GM12878 (cell line): Measurements from ENCODE around the gene IL17A. TPM values are rescaled to one million over a fixed set of nuclear protein-coding genes. Genes with fewer than 3 reads are reported as not detected.

Experiments
- BCL11A ChIP-seq: IDR thresholded peaks from 2 replicates; pipeline ENCODE4 v1.6.1; 2011; ENCODE audit warnings: low read depth, low read length
- ESRRA ChIP-seq: IDR thresholded peaks from 2 replicates; pipeline ENCODE4 v1.6.1; 2012; ENCODE audit warnings: mild to moderate bottlenecking, low read length, improper control_type of control experiment
- HCFC1 ChIP-seq: fragments of 150-350 bp; IDR thresholded peaks from 2 replicates; pipeline ENCODE4 v1.6.1; 2014; ENCODE audit warnings: low read length
- JUNB ChIP-seq: IDR thresholded peaks from 2 replicates; pipeline ENCODE4 v1.6.1; 2016; ENCODE audit warnings: antibody characterized with exemption, mild to moderate bottlenecking
- MTA2 ChIP-seq: fragments of 450-650 bp; IDR thresholded peaks from 2 replicates; pipeline ENCODE4 v1.6.1; 2016; ENCODE audit warnings: low read depth, mild to moderate bottlenecking, moderate library complexity
- MYB ChIP-seq: fragments of 150-350 bp; IDR thresholded peaks from 2 replicates; pipeline ENCODE4 v1.6.1; 2014; ENCODE audit warnings: mild to moderate bottlenecking, low read depth, low read length, borderline replicate concordance
- NFIC ChIP-seq: IDR thresholded peaks from 2 replicates; pipeline ENCODE4 v1.6.1; 2012; ENCODE audit warnings: low read depth, mild to moderate bottlenecking, inconsistent platforms, low read length, moderate library complexity
- RBBP5 ChIP-seq: fragments of 200-600 bp; sonication (generic); conservative IDR thresholded peaks from 2 replicates; pipeline ENCODE4 v1.6.1; 2016
- SMARCA5 ChIP-seq: fragments of 450-650 bp; IDR thresholded peaks from 2 replicates; pipeline ENCODE4 v1.6.1; 2017; ENCODE audit warnings: mild to moderate bottlenecking
- SPI1 ChIP-seq: IDR thresholded peaks from 2 replicates; pipeline ENCODE4 v1.6.1; 2011; ENCODE audit warnings: low read depth, mild to moderate bottlenecking, low read length, moderate library complexity, borderline replicate concordance; ENCODE audit not compliant: insufficient read depth
- ZNF217 ChIP-seq: fragments of 450-650 bp; IDR thresholded peaks from 2 replicates; pipeline ENCODE4 v1.6.1; 2017; ENCODE audit warnings: antibody characterized with exemption, mild to moderate bottlenecking
- ZNF622 ChIP-seq: fragments of 450-650 bp; IDR thresholded peaks from 2 replicates; pipeline ENCODE4 v1.6.1; 2017; ENCODE audit warnings: mild to moderate bottlenecking, inconsistent platforms
- polyA plus RNA-seq, 11 experiments: library from polyadenylated mRNA; depleted of rRNA in 4 of 11; unstranded in 6 of 11; stranded (reverse) in 5 of 11; fragments of >200 nt; fragmentation: Nextera tagmentation in 4 of 11; fragmentation: Illumina TruSeq in 1 of 11; extraction: Ambion mirVana in 4 of 11; extraction: Trizol in 1 of 11; gene quantifications; 1 replicate in 1 of 11; 2 replicates in 10 of 11; pipeline versions ENCODE4 v1.2.1 to v1.2.3, GENCODE V29; 2011 to 2016; ENCODE audit warnings: inconsistent platforms in 2 of 11, missing spikeins in 2 of 11, low read depth in 1 of 11
- total RNA-seq, 4 experiments: library from RNA; depleted of rRNA in 3 of 4; stranded (reverse); fragments of >200 nt in 3 of 4; fragmentation: Illumina TruSeq in 1 of 4; extraction: Trizol in 1 of 4; gene quantifications; 2 replicates each; pipeline versions ENCODE4 v1.2.1 to v1.2.3, GENCODE V29; 2013 to 2021
- TF ChIP-seq, protein P1 (sequence below): fragments of 450-650 bp; IDR thresholded peaks from 2 replicates; pipeline ENCODE4 v1.6.1; 2017; ENCODE audit warnings: mild to moderate bottlenecking, moderate library complexity
- TF ChIP-seq, protein P2 (sequence below): fragments of 450-650 bp; IDR thresholded peaks from 2 replicates; pipeline ENCODE4 v1.6.1; 2018; ENCODE audit warnings: borderline replicate concordance, mild to moderate bottlenecking; ENCODE audit not compliant: partially characterized antibody
- TF ChIP-seq, protein P3 (sequence below): fragments of 450-650 bp; formaldehyde crosslinking; IDR thresholded peaks from 2 replicates; pipeline ENCODE4 v1.4.0; 2020; ENCODE audit warnings: mild to moderate bottlenecking, moderate library complexity
- TF ChIP-seq, protein P4 (sequence below): IDR thresholded peaks from 2 replicates; pipeline ENCODE4 v1.6.1; 2011; ENCODE audit warnings: mild to moderate bottlenecking, low read depth, low read length, moderate library complexity; ENCODE audit not compliant: insufficient replicate concordance
- TF ChIP-seq, protein P5 (sequence below): IDR thresholded peaks from 2 replicates; pipeline ENCODE4 v1.6.1; 2011; ENCODE audit warnings: borderline replicate concordance, low read depth, mild to moderate bottlenecking, moderate library complexity, low read length; ENCODE audit not compliant: insufficient read depth, poor library complexity, severe bottlenecking

Gene IL17A
- total and polyA plus RNA-seq, 10 of the 15 experiments (the other 5 are each of a cell fraction or from before 2014, with no cell fraction given), result not detected

DNA sequence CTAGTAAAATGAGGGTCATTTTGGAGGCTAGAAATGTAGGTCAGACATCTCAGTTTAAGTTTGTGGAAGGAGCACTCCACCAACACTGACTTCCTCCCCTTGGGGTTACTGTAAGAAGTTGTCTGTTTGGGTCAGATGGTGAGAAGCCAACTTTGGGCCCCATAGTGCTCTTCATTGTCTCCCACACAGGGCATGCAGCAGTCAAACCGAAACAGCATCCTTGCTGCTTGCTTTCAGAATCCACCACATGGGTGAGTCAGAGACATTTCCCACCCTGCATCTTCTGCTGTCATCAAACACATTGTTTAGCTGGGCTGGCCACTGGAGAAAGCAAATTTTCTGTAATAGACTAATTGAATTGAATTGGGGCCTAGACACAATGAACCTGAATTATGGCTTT, 41.3 kb downstream of the IL17A start (continued):
- TF ChIP-seq ZNF217, result no peak
- TF ChIP-seq MTA2, result peak; percentile 89
- TF ChIP-seq ESRRA, result no peak
- no peak for TF ChIP-seq ZNF622
- TF ChIP-seq RBBP5, result no peak
- no peak for TF ChIP-seq SMARCA5
- TF ChIP-seq, protein P1, sequence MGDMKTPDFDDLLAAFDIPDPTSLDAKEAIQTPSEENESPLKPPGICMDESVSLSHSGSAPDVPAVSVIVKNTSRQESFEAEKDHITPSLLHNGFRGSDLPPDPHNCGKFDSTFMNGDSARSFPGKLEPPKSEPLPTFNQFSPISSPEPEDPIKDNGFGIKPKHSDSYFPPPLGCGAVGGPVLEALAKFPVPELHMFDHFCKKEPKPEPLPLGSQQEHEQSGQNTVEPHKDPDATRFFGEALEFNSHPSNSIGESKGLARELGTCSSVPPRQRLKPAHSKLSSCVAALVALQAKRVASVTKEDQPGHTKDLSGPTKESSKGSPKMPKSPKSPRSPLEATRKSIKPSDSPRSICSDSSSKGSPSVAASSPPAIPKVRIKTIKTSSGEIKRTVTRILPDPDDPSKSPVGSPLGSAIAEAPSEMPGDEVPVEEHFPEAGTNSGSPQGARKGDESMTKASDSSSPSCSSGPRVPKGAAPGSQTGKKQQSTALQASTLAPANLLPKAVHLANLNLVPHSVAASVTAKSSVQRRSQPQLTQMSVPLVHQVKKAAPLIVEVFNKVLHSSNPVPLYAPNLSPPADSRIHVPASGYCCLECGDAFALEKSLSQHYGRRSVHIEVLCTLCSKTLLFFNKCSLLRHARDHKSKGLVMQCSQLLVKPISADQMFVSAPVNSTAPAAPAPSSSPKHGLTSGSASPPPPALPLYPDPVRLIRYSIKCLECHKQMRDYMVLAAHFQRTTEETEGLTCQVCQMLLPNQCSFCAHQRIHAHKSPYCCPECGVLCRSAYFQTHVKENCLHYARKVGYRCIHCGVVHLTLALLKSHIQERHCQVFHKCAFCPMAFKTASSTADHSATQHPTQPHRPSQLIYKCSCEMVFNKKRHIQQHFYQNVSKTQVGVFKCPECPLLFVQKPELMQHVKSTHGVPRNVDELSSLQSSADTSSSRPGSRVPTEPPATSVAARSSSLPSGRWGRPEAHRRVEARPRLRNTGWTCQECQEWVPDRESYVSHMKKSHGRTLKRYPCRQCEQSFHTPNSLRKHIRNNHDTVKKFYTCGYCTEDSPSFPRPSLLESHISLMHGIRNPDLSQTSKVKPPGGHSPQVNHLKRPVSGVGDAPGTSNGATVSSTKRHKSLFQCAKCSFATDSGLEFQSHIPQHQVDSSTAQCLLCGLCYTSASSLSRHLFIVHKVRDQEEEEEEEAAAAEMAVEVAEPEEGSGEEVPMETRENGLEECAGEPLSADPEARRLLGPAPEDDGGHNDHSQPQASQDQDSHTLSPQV, result no peak
- TF ChIP-seq MYB, result no peak
- peak; percentile 83 for TF ChIP-seq SPI1
- peak; percentile 93 for TF ChIP-seq NFIC
- TF ChIP-seq, protein P2, sequence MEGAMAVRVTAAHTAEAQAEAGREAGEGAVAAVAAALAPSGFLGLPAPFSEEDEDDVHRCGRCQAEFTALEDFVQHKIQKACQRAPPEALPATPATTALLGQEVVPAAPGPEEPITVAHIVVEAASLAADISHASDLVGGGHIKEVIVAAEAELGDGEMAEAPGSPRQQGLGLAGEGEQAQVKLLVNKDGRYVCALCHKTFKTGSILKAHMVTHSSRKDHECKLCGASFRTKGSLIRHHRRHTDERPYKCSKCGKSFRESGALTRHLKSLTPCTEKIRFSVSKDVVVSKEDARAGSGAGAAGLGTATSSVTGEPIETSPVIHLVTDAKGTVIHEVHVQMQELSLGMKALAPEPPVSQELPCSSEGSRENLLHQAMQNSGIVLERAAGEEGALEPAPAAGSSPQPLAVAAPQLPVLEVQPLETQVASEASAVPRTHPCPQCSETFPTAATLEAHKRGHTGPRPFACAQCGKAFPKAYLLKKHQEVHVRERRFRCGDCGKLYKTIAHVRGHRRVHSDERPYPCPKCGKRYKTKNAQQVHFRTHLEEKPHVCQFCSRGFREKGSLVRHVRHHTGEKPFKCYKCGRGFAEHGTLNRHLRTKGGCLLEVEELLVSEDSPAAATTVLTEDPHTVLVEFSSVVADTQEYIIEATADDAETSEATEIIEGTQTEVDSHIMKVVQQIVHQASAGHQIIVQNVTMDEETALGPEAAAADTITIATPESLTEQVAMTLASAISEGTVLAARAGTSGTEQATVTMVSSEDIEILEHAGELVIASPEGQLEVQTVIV, result no peak
- TF ChIP-seq, protein P3, sequence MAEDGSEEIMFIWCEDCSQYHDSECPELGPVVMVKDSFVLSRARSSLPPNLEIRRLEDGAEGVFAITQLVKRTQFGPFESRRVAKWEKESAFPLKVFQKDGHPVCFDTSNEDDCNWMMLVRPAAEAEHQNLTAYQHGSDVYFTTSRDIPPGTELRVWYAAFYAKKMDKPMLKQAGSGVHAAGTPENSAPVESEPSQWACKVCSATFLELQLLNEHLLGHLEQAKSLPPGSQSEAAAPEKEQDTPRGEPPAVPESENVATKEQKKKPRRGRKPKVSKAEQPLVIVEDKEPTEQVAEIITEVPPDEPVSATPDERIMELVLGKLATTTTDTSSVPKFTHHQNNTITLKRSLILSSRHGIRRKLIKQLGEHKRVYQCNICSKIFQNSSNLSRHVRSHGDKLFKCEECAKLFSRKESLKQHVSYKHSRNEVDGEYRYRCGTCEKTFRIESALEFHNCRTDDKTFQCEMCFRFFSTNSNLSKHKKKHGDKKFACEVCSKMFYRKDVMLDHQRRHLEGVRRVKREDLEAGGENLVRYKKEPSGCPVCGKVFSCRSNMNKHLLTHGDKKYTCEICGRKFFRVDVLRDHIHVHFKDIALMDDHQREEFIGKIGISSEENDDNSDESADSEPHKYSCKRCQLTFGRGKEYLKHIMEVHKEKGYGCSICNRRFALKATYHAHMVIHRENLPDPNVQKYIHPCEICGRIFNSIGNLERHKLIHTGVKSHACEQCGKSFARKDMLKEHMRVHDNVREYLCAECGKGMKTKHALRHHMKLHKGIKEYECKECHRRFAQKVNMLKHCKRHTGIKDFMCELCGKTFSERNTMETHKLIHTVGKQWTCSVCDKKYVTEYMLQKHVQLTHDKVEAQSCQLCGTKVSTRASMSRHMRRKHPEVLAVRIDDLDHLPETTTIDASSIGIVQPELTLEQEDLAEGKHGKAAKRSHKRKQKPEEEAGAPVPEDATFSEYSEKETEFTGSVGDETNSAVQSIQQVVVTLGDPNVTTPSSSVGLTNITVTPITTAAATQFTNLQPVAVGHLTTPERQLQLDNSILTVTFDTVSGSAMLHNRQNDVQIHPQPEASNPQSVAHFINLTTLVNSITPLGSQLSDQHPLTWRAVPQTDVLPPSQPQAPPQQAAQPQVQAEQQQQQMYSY (CRISPR knock-in tag), result no peak
- TF ChIP-seq, protein P4, sequence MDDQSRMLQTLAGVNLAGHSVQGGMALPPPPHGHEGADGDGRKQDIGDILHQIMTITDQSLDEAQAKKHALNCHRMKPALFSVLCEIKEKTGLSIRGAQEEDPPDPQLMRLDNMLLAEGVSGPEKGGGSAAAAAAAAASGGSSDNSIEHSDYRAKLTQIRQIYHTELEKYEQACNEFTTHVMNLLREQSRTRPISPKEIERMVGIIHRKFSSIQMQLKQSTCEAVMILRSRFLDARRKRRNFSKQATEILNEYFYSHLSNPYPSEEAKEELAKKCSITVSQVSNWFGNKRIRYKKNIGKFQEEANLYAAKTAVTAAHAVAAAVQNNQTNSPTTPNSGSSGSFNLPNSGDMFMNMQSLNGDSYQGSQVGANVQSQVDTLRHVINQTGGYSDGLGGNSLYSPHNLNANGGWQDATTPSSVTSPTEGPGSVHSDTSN, result peak; percentile 54
- TF ChIP-seq JUNB, result peak; percentile 97
- TF ChIP-seq, protein P5, sequence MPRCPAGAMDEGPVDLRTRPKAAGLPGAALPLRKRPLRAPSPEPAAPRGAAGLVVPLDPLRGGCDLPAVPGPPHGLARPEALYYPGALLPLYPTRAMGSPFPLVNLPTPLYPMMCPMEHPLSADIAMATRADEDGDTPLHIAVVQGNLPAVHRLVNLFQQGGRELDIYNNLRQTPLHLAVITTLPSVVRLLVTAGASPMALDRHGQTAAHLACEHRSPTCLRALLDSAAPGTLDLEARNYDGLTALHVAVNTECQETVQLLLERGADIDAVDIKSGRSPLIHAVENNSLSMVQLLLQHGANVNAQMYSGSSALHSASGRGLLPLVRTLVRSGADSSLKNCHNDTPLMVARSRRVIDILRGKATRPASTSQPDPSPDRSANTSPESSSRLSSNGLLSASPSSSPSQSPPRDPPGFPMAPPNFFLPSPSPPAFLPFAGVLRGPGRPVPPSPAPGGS, result peak; percentile 89
- no peak for TF ChIP-seq HCFC1
- TF ChIP-seq BCL11A, result peak; percentile 98
